KBM-7 (cell line): ENCODE data around the gene RIN3.
"Not testable (repeated sequence)": the region's sequence is repeated elsewhere in the genome, so short reads cannot be mapped to it uniquely, and the experiment has no call there.

Experiments
- DNase-seq: peaks from one replicate; pipeline ENCODE4 v3.0.0-alpha.2; 2015
- in situ Hi-C: fragments of 300-500 bp; cut with MboI; formaldehyde crosslinking; loops from 2 replicates; pipeline ENCODE4 v1.14.3; 2020; ENCODE audit warnings: low sequenced_read_pairs, low pct_unique_long_range_greater_than_20kb, mixed read lengths

RIN3 gene

DNA sequence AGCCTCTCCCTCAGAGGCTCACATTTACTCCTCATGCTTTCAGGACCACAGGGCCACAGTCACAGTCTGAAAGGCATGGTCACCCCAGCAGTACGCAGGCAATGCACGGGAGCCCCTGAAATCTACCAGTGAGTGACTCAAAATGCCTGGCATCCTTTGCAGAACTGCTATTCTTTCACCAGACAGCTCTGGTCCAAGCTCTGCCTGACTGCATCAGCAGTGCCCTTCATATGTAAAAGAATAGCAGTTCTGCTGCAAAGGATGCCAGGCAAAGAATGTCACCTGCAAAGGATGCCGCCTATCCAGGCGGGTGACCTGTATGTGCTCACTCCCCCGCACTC lies 196.4 kb downstream of the RIN3 start:
- in situ Hi-C loops, result no loop called here
- DNase-seq, result no peak

- no peak for DNase-seq
- in situ Hi-C loops, result no loop called here
Observed at GRCh38 chr14:92711976-92712653, 198.5 kb downstream of the RIN3 start.

DNA sequence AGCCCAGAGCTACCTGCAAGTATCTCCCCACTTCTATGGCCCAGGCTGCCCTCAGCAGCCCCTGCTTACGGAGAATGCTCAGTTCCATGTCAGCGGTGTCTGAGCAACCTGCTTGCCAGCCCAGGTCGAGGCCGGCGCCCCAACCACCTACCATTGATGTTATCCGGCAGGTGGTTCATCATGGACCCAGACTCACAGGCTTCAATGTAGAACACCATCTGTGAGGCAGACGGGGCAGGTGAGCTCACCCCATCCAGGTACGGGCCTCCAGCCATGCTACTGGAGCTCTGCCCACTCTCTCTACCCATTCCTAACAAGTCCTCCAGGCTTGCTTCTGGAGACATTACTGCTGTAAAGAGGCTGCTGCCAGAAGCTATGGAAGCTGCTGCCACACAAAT lies 199.1 kb downstream of the RIN3 start:
- DNase-seq, result no peak
- in situ Hi-C loops, result no loop called here

DNA sequence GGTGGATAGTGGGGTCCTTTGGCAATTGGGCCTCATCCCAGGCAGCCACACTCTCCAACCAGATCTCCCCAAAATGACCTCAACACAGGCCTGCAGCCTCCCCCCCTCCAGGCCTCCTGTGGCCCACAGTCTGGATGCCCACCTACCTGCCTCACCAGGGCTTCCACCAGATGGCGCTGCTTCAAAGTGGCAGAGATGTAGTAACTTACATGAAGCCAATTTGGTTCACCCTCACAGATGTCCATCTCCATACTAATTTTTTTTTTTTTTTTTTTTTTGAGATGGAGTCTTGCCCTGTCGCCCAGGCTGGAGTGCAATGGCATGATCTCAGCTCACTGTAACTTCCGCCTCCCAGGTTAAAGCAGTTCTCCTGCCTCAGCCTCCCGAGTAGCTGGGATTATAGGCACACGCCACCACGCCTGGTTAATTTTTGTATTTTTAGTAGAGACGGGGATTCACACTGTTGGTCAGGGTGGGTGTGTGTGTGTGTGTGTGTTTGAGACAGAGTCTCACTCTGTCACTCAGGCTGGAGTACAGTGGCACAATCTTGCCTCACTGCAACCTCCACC lies 201.2 kb downstream of the RIN3 start:
- in situ Hi-C loops, result not testable (repeated sequence)
- DNase-seq, result peak; percentile 68

DNA sequence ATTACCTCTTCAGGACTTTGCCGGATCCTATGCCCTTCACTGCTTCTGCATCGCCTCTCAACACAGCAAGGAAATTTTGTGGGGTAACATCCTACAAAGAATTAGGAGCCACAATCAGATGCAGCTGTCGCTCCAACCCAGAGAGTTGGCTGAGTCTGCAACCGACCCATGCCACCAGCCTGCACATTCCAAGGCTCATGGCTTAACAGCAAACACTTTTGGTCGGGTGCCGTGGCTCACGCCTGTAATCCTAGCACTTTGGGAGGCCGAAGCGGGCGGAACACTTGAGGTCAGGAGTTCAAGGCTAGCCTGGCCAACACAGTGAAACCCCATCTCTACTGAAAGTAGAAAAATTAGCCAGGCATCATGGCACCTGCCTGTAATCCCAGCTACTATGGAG lies 202.6 kb downstream of the RIN3 start:
- in situ Hi-C loops, result no loop called here
- no peak for DNase-seq

DNA sequence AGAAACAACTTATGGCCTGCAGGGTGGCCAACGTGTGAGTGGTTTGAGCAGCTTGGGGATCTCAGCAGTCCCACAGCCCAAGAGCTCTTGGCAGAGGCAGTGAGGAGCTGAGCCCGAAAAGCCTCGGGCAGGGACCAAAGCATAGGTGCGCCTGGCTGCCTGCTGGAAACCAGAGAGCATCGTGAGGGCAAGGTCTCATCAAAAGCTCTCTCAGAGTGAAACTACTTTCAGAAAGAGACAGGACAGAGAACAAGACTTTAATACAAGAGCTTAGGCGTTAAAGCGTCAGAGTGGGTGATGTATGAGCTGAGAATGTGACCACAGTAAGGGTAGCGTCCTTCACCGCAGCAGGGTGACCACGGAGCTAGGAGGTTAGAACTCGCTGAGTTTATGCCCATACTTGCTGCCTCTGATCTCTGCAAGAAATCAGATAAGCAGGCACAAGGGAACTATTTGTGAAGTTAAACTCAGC lies 204.0 kb downstream of the RIN3 start:
- in situ Hi-C loops, result no loop called here
- no peak for DNase-seq

- DNase-seq, result no peak
- in situ Hi-C loops, result no loop called here
Observed at GRCh38 chr14:92718664-92719063, 205.1 kb downstream of the RIN3 start.

- in situ Hi-C loops, result no loop called here
- DNase-seq, result no peak
Observed at GRCh38 chr14:92719421-92719820, 205.8 kb downstream of the RIN3 start.

GRCh38 chr14:92719890-92720323 lies 206.3 kb downstream of the RIN3 start:
- in situ Hi-C loops, result no loop called here
- no peak for DNase-seq

DNA sequence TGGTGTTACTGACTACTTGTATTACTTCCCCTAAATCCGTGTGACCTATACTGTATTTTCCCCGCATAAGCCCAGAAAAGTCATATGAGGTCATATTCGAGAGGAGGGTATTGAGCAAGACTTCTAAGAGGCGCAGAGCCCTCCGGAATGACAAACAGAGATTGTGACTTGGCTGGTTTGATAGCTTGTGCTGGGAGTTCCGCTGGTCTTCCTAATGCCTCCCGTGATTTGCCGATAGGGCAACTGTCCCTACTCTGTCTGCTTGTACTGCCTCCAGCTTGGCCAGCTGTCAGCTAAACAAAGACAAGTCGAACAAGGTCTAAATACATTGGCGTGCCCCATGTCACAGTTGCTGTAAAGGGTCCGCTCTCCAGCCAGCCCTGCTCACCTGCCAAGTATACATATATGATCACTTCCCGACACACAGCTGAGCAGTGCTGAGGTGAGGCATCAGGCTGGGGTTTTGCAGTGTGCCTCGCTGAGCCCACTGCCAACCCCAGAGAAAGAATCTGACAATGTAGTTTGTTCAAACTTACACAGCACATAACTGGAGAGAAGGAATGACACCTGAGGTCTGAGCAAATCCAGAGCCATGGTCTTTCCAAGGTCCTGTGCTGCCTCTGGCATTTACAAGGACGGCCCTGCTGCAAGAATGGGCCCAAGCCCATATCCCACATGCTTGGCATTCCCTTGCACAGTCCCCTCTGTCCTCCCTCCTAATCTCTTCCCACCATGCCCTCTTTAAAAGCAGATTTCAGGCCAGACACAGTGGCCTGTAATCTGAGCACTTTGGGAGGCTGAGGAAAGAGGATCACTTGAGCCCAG lies 211.1 kb downstream of the RIN3 start:
- DNase-seq, result peak; percentile 14
- in situ Hi-C loops, result no loop called here

- in situ Hi-C loops, result no loop called here
- DNase-seq, result no peak
Observed at GRCh38 chr14:92726135-92726932, 212.8 kb downstream of the RIN3 start.

DNA sequence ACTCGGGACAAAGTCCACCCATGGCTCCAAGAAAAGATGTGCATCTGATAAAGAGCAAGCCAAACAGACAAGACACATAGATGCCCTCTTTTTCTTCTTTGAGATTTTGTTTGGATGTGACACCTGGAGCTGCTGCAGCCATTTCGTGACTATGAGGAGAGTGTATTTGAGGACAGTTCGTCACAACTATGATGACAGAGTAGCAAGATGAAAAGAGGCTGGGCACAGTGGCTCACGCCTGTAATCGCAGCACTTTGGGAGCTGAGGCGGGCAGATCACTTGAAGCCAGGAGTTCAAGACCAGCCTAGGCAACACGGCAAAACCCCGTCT lies 213.3 kb downstream of the RIN3 start:
- no peak for DNase-seq
- in situ Hi-C loops, result no loop called here

- no peak for DNase-seq
- in situ Hi-C loops, result no loop called here
Observed at GRCh38 chr14:92728759-92729364, 215.3 kb downstream of the RIN3 start.

GRCh38 chr14:92729634-92730358 lies 216.2 kb downstream of the RIN3 start:
- in situ Hi-C loops, result no loop called here
- peak; percentile 64 for DNase-seq

DNA sequence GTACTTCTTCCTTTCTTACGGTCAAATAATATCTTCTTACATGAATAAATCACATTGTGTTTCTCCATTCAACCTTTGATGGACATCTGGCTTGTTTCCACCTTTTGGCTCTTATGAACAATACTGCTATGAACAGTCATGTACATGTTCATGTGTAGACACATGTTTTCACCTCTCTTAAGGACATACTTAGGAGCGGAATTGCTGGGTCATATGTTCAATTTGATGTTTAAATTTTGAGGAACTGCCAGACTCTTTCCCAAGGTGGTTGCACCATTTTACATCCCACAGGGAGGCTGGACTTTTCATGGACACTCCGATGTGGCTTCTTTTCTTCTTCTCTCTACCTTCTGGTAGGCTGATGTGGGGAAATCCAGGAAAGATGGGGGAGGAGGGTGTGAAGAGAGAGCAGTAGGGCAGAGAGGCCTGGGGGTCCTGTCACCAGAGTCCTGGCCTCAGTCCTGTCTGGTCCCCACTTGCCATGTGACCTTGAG lies 218.1 kb downstream of the RIN3 start:
- no peak for DNase-seq
- in situ Hi-C loops, result no loop called here

DNA sequence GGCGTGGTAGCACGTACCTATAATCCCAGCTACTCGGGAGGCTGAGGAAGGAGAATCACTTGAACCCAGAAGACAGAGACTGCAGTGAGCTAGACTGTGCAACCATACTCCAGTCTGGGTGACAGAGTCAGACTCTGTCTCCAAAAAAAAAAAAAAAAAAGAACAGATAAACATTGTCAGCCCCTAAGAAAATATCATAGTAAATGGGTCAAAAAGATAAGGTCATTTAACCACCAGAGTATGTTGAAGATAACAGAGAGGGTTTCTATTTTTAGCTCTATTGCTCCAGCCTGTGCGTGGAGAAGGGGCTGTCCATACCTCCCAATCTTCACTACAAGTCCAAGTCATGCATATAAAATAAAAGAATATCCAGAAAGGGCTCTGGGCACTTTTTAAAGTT lies 219.4 kb downstream of the RIN3 start:
- in situ Hi-C loops, result no loop called here
- peak; percentile 24 for DNase-seq

DNA sequence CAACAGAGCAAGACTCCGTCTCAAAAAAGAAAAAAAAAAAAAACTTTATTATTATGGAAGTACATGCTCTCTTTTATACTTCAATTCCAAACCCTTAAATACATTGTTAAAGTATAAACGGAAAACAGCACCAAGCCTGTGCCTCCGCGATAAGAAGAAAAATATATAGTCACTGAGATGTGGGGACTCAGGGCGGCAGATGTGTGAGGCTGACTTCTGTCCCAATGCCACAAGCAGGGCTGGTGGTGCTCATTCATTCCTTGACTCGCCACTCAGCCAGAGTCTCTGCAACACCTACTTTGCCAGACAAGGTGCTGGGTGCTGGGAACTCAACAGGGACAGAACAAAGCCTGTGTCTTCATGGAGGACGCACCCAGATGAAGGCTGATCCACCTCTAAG lies 221.0 kb downstream of the RIN3 start:
- DNase-seq, result no peak
- in situ Hi-C loops, result no loop called here

DNA sequence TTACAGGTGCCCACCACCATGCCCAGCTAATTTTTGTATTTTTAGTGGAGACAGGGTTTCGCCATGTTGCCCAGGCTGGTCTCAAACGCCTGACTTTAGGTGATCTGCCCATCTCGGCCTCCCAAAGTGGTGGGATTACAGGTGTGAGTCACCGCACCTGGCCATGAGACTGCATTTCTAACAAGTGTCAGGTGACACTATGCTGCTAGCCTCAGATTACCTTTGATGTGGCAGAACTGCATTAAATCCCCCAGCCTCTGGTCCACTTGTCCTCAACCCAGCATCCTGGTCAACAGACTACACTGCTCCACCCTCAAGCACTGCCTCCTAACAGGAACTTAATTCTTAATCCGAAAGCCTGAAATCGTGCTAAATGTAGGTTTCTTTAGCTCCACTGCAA lies 221.8 kb downstream of the RIN3 start:
- in situ Hi-C loops, result no loop called here

GRCh38 chr14:92737206-92737605 lies 223.6 kb downstream of the RIN3 start:
- DNase-seq, result no peak
- in situ Hi-C loops, result no loop called here

More for the DNA sequence above, 221.8 kb downstream of the RIN3 start:
- DNase-seq, result no peak
